A673 (cell line): Measurements from ENCODE around the gene WBP4. TPM values are rescaled to one million over a fixed set of nuclear protein-coding genes. Genes with fewer than 3 reads are reported as not detected.

Experiments
- BruUV-seq: library from RNA; stranded (reverse); fragments of 400-500 nt; replicated peaks from 2 replicates; lab custom pipeline; 2021; lab: Mats Ljungman, UMichigan
- CTCF ChIA-PET: fragments of 300-600 bp; sonication (Branson Sonifier 250); formaldehyde crosslinking; loops from one replicate; lab custom pipeline; 2022; ENCODE audit warnings: antibody characterized with exemption; lab: Charles Lee
- POLR2A ChIA-PET: fragments of 300-600 bp; sonication (Branson Sonifier 250); formaldehyde crosslinking; loops from one replicate; lab custom pipeline; 2022; ENCODE audit warnings: antibody characterized with exemption; ENCODE audit not compliant: low non-redundant PET; lab: Charles Lee
- DNase-seq: peaks from one replicate; pipeline ENCODE4 v3.0.0-alpha.2; 2015; ENCODE audit warnings: low spot score
- H3K27ac ChIP-seq: fragments of 200-600 bp; sonication (generic); 2 replicates; pipeline ENCODE4 v1.5.1; 2016; ENCODE audit warnings: mixed run types, low read depth, mild to moderate bottlenecking, mixed read lengths, antibody characterized with exemption, low read length; ENCODE audit not compliant: poor library complexity, severe bottlenecking
- H3K27me3 ChIP-seq: fragments of 200-600 bp; sonication (generic); replicated peaks from 2 replicates; pipeline ENCODE4 v1.6.1; 2017; ENCODE audit warnings: mixed run types, low read depth, mild to moderate bottlenecking, mixed read lengths, antibody characterized with exemption, low read length; ENCODE audit not compliant: insufficient read depth, poor library complexity
- H3K36me3 ChIP-seq: fragments of 200-600 bp; sonication (generic); 2 replicates; pipeline ENCODE4 v1.6.1; 2016; ENCODE audit warnings: mixed run types, mild to moderate bottlenecking, mixed read lengths, antibody characterized with exemption, low read length; ENCODE audit not compliant: insufficient read depth, poor library complexity, severe bottlenecking
- H3K4me1 ChIP-seq: fragments of 200-600 bp; sonication (generic); 2 replicates; pipeline ENCODE4 v1.6.1; 2017; ENCODE audit warnings: mixed run types, mild to moderate bottlenecking, mixed read lengths, antibody characterized with exemption, low read length; ENCODE audit not compliant: insufficient read depth, poor library complexity, severe bottlenecking
- H3K4me3 ChIP-seq: fragments of 200-600 bp; sonication (generic); 2 replicates; pipeline ENCODE4 v1.5.1; 2016; ENCODE audit warnings: low read depth, mixed run types, mild to moderate bottlenecking, mixed read lengths, low read length; ENCODE audit not compliant: poor library complexity, severe bottlenecking
- H3K9me3 ChIP-seq: fragments of 200-600 bp; sonication (generic); 2 replicates; pipeline ENCODE4 v1.6.1; 2016; ENCODE audit warnings: mixed run types, low read depth, mild to moderate bottlenecking, mixed read lengths, antibody characterized with exemption, low read length; ENCODE audit not compliant: poor library complexity, severe bottlenecking
- EZH2 ChIP-seq: fragments of 200-600 bp; sonication (generic); IDR thresholded peaks from 2 replicates; pipeline ENCODE4 v1.6.1; 2017; ENCODE audit warnings: borderline replicate concordance, low read depth, mild to moderate bottlenecking, mixed read lengths, antibody characterized with exemption, low read length; ENCODE audit not compliant: poor library complexity, severe bottlenecking
- intact Hi-C: fragments of 100-400 bp; cut with micrococcal nuclease; formaldehyde crosslinking; loops from one replicate; pipeline ENCODE4 v1.10.0; 2022; ENCODE audit not compliant: unreplicated experiment
- total RNA-seq: library from RNA; stranded (reverse); gene quantifications from 2 replicates; pipeline ENCODE4 v1.2.3, GENCODE V29; 2021
- TF ChIP-seq, protein P1 (sequence below): fragments of 300-800, 200-600 bp; sonication (generic); conservative IDR thresholded peaks from 2 replicates; pipeline ENCODE4 v1.5.1; 2017; ENCODE audit warnings: low read depth, mild to moderate bottlenecking, antibody characterized with exemption, low read length, moderate library complexity, mixed read lengths

The WBP4 gene
- total RNA-seq, 1 experiment from 2014 or later: 12.5 TPM

DNA sequence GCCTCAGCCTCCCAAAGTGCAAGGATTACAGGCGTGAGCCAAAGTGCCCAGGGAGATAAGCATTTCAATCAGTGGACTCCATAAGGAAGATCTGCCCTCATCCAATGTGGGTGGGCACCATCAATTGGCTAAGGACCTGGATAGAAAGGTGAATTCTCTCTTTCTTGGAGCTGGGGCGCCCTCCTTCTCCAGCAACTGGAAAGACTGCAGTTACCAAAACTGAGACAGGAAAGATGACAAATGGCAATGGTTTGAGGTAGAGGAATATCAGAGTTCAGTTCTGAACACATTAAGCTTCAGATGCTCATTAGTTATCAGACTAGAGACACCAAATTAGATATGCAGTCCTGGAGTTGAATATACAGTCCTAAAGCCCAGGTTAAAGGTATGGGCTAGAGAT, 31.7 kb upstream of the WBP4 start:
- H3K27ac ChIP-seq: no peak overlapping the region
- DNase-seq: no peak
- no peaks in the 10 kb centered on the region for H3K36me3 ChIP-seq
- ChIA-PET CTCF (no interaction called here), POLR2A (no interaction called here)
- no peak overlapping the region for H3K4me3 ChIP-seq
- BruUV-seq: no TSS peak
- intact Hi-C loops: no loop called here
- no peaks in the 10 kb centered on the region for H3K9me3 ChIP-seq
- TF ChIP-seq, protein P1, sequence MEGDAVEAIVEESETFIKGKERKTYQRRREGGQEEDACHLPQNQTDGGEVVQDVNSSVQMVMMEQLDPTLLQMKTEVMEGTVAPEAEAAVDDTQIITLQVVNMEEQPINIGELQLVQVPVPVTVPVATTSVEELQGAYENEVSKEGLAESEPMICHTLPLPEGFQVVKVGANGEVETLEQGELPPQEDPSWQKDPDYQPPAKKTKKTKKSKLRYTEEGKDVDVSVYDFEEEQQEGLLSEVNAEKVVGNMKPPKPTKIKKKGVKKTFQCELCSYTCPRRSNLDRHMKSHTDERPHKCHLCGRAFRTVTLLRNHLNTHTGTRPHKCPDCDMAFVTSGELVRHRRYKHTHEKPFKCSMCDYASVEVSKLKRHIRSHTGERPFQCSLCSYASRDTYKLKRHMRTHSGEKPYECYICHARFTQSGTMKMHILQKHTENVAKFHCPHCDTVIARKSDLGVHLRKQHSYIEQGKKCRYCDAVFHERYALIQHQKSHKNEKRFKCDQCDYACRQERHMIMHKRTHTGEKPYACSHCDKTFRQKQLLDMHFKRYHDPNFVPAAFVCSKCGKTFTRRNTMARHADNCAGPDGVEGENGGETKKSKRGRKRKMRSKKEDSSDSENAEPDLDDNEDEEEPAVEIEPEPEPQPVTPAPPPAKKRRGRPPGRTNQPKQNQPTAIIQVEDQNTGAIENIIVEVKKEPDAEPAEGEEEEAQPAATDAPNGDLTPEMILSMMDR: 0 out of 2 replicates have a peak, but pooled peaks have one; percentile 18
- TF ChIP-seq EZH2: no peak
- no peaks in the 10 kb centered on the region for H3K27me3 ChIP-seq
- no peaks in the 10 kb centered on the region for H3K4me1 ChIP-seq

DNA sequence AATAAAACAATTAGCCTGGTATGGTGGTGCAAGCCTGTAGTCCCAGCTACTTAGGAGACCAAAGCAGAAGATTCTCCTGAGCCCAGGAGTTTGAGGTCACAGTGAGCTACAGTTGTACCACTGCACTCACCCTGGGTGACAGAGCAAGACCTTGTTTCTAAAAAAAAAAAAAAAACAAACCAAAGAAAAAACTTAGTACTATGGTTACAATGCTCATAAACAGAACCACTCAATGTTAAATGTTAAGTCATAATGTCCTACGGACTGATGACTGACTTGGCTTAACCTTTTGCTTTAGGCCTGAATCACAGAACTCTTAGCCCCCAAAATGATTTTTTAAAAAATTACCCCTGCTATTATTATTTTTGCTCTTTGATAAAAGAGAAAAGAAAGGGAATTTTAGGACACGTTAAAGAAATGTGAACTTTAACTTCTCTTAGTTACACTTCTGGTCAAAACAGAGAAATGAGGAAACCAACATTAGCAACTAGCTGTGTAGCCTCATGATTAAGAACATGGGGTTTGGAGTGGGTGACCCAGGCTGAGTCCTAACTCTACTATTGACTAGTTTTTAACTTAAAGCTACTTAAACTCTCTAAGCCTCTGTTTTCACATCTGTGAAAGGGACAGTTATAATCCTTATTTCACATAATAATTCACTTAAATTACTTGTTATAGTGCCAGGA, 28.5 kb upstream of the WBP4 start:
- Histone ChIP-seq H3K9me3 (no peaks in the 10 kb centered on the region), H3K36me3 (no peaks in the 10 kb centered on the region), H3K4me1 (no peaks in the 10 kb centered on the region), H3K4me3 (no peak overlapping the region), H3K27ac (no peak overlapping the region), H3K27me3 (no peaks in the 10 kb centered on the region)
- no TSS peak for BruUV-seq
- TF ChIP-seq, protein P1: no peak
- TF ChIP-seq EZH2: no peak
- no peak for DNase-seq
- POLR2A ChIA-PET: no interaction called here
- CTCF ChIA-PET: no interaction called here
- intact Hi-C loops: no loop called here

DNA sequence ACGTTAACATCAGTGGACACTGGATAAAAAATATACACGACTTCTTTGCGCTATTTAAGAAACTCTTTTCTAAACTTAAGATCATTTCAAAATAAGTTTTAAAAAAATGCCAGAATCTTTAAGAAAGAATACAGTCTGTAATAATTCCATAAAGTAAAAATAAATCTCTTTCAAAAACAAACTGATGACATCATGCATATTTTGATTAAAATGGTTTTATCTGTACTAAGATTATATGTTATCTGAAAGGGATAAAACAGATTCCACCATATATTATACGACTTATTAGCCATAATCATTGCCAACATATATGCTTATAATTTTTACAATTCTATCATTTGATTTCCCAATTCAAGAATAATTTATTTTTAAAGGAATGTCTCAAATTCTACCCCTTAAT, 26.9 kb upstream of the WBP4 start:
- Histone ChIP-seq H3K9me3 (no peaks in the 10 kb centered on the region), H3K27ac (no peak overlapping the region), H3K4me1 (no peaks in the 10 kb centered on the region), H3K36me3 (no peaks in the 10 kb centered on the region), H3K27me3 (no peaks in the 10 kb centered on the region), H3K4me3 (no peak overlapping the region)
- CTCF ChIA-PET: no interaction called here
- intact Hi-C loops: no loop called here
- no peak for DNase-seq
- POLR2A ChIA-PET: no interaction called here
- BruUV-seq: no TSS peak
- TF ChIP-seq EZH2: no peak
- TF ChIP-seq, protein P1: no peak
